GM06990 (cell line): ENCODE results near the gene ATG4D.
A peak's percentile ranks its signal among the peaks of the same experiment; 100 is the strongest.

Experiments
- DNase-seq: peaks from one replicate; pipeline ENCODE4 v3.0.0-alpha.2; 2011; ENCODE audit not compliant: insufficient read length; ENCODE audit errors: extremely low read depth
- H3K27me3 ChIP-seq: replicated peaks from 2 replicates; pipeline ENCODE4 v1.6.0; 2011; ENCODE audit warnings: low read length; ENCODE audit not compliant: control insufficient read depth, insufficient read depth
- H3K36me3 ChIP-seq: 2 replicates; pipeline ENCODE4 v1.5.1; 2011; ENCODE audit warnings: low read length; ENCODE audit not compliant: control insufficient read depth, insufficient read depth
- H3K4me3 ChIP-seq: replicated peaks from 2 replicates; pipeline ENCODE4 v1.5.1; 2011; ENCODE audit warnings: low read depth, mild to moderate bottlenecking, control low read depth, low read length
- CTCF ChIP-seq: IDR thresholded peaks from 2 replicates; pipeline ENCODE4 v1.5.1; 2011; ENCODE audit warnings: low read length, control low read depth, mild to moderate bottlenecking, inconsistent platforms; ENCODE audit not compliant: insufficient read depth, poor library complexity, severe bottlenecking

The ATG4D gene

GRCh38 chr19:10555610-10555973, 11.9 kb downstream of the ATG4D start:
- no peak for TF ChIP-seq CTCF
- Histone ChIP-seq H3K27me3 (no peaks in the 10 kb centered on the region), H3K36me3 (peaks cover 46% of the 10 kb centered on the region), H3K4me3 (no peak overlapping the region)
- no peak for DNase-seq

DNA sequence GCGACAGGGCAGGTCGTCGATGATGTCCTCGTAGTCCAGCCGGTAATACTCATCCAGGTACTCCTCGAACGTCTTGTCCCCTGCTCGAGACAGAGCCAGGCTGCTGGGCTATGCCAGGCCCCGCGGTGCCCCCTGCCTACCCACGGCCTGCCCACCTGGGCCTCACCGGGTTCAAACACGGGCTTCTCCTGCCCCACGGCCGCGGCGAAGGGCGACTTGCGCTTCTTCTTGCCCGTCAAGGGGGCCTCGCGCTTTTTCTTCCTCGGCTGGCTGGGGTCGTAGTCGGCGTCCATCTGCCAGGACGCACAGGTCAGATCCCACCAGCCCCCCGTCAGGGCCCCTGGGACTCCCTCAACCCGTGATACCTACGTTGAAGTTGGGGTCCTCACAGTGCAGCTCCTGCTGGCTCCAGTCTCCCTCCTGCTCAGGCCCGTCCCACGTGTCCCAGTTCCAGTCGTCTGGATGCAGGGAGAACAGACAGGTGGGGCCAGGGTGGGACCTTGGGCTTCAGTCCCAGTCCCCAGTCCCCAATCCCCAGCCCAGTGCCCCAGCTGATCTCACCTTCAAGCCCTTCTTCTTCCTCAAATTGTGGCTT, 14.0 kb downstream of the ATG4D start:
- no peak for TF ChIP-seq CTCF
- Histone ChIP-seq H3K36me3 (peaks cover 40% of the 10 kb centered on the region), H3K4me3 (no peak overlapping the region), H3K27me3 (no peaks in the 10 kb centered on the region)
- DNase-seq = no peak

DNA sequence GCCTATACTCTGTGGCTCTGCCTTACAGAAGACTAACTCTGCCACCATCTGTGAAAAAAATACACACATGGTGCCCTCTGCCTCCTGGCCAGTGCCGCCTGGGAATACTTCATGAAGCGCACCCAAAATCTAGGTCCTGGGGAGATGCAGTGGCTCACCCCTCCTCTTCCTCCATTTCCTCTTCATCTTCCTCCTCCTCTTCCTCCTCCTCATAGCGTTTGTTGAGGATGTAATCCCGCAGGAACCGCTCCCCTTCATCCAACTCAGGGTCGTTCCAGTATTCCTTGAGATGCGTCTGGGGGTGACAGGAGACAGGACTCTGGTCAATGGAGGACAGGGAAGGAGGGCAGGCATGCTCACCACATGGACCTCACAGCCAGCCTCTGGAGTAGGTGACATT, 16.4 kb downstream of the ATG4D start:
- TF ChIP-seq CTCF = no peak
- H3K4me3 ChIP-seq = no peak overlapping the region
- H3K27me3 ChIP-seq = no peaks in the 10 kb centered on the region
- DNase-seq = no peak
- H3K36me3 ChIP-seq = peaks cover 28% of the 10 kb centered on the region

GRCh38 chr19:10562609-10563008, 18.9 kb downstream of the ATG4D start:
- Histone ChIP-seq H3K36me3 (peaks cover 18% of the 10 kb centered on the region), H3K4me3 (no peak overlapping the region), H3K27me3 (no peaks in the 10 kb centered on the region)
- TF ChIP-seq CTCF = no peak
- no peak for DNase-seq

- Histone ChIP-seq H3K27me3 (no peaks in the 10 kb centered on the region), H3K36me3 (peaks cover 6% of the 10 kb centered on the region), H3K4me3 (peak overlapping the region; percentile 95)
- TF ChIP-seq CTCF = peak; percentile 55
- DNase-seq = peak; percentile 69
Measured at GRCh38 chr19:10565028-10565566, 21.4 kb downstream of the ATG4D start.
